Activated naive CD4-positive, alpha-beta T cell treated with anti-CD3 and anti-CD28 coated beads, Interleukin-2, amount 10 ng/mL, durations not matched to agents 7 days and 5 days (primary cell): ENCODE data around the gene ARHGAP23.
A peak's percentile ranks its signal among the peaks of the same experiment; 100 is the strongest.

Experiments used
- CTCF ChIA-PET: fragments of 350-600 bp; sonication (Branson Sonifier 250); formaldehyde crosslinking; loops from one replicate; lab custom pipeline; 2021; ENCODE audit warnings: antibody characterized with exemption; lab: Charles Lee
- DNase-seq: peaks from one replicate; pipeline ENCODE4 v3.0.0-alpha.2; 2020
- H3K27ac Mint-ChIP-seq: one replicate; pipeline ENCODE4 v1.8.0; 2021; ENCODE audit warnings: mild to moderate bottlenecking, moderate library complexity, mixed read lengths
- H3K27me3 Mint-ChIP-seq: one replicate; pipeline ENCODE4 v1.8.0; 2021; ENCODE audit warnings: mild to moderate bottlenecking, mixed read lengths
- H3K36me3 Mint-ChIP-seq: one replicate; pipeline ENCODE4 v1.8.0; 2021; ENCODE audit warnings: mixed read lengths
- H3K4me1 Mint-ChIP-seq: one replicate; pipeline ENCODE4 v1.8.0; 2021; ENCODE audit warnings: mixed read lengths
- H3K4me3 Mint-ChIP-seq: one replicate; pipeline ENCODE4 v1.8.0; 2021; ENCODE audit warnings: mild to moderate bottlenecking, moderate library complexity, mixed read lengths
- H3K9me3 Mint-ChIP-seq: one replicate; pipeline ENCODE4 v1.8.0; 2021; ENCODE audit warnings: mixed read lengths

Gene ARHGAP23

DNA sequence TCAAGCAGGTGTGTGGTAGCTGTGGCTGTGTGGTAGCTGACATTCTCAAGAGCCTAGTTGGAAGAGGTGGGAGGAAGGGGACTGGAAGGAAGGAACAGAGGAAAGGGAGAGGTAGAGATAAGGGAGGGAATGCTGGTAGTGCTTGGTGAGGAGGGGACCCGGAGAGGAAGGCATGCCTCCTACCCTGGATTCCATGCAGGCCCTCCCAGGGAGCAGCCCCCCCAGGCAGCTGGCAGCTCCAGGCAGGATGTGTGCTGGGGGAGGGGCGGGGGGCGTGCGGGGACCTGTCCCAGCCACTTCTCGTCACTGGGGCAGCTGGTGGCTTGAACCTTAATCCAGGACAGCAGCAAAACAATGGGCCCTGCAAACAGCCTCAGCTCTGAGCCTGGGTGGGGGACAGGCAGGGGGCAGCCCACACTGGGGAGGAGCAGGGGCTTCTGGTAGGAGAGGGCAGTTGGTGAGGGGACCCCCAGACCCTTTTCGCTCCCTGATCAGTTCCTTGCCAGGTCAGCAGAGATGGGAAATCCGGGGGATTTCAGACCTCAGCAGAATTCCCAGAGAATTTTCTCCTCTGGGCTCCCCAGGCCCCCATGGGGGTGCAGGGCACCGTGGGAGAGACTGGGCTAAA is 27.1 kb downstream of the ARHGAP23 start:
- H3K36me3 Mint-ChIP-seq: no peaks in the 10 kb centered on the region
- peaks cover 86% of the 10 kb centered on the region for H3K27me3 Mint-ChIP-seq
- CTCF ChIA-PET: interaction anchor here (0.6 to 1.0 kb wide), 2 partner anchors 12 to 40 kb away, joined by 3 read pairs; no protein-coding TSS in a partner anchor
- DNase-seq: no peak
- H3K27ac Mint-ChIP-seq: no peak overlapping the region
- H3K4me3 Mint-ChIP-seq: no peak overlapping the region
- no peaks in the 10 kb centered on the region for H3K9me3 Mint-ChIP-seq
- H3K4me1 Mint-ChIP-seq: peaks cover 13% of the 10 kb centered on the region

DNA sequence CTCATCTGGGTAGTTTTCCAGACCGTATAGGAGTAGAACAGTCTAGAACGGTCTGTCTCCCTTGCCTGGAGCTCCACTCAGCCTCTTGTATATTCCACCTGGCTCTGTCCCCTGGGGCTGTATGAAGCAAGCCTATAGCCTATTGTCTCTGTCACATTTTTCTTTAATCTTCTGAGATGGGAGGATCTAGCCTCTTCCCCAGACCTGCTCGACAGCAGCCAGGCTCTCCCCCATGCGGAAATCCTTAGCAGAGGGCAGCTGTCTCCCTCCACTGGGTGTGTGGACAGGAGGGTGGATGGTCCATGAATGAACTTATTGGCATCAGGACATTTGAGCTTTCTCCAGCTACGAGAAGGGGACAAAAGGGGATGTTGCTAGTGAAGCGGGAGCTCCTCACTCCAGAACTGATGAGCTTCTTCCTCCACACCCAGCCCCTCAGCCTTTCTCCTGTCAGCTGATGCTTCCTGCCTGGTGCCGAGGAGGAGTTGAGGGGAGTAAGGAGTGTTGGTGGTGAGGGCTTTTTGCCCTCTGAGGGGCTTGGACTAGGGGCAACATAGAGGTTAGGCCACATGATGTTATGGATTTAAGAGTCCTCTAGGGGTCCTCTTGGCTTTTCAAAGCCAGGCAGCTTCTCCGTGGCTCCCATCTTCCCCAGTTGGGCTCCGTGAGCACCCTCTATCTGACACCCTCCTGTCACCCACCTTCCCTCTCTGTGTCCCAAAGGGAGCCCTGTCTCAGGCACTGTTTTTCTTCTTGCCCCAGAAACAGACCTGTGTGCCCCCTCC is 28.0 kb downstream of the ARHGAP23 start:
- Mint-ChIP-seq H3K4me3 (no peak overlapping the region), H3K9me3 (no peaks in the 10 kb centered on the region), H3K27me3 (peaks cover 84% of the 10 kb centered on the region), H3K27ac (no peak overlapping the region), H3K36me3 (no peaks in the 10 kb centered on the region), H3K4me1 (peaks cover 13% of the 10 kb centered on the region)
- CTCF ChIA-PET: interaction anchor here (0.6 kb wide), 1 partner anchor 13 kb away, joined by 3 read pairs; no protein-coding TSS in a partner anchor
- no peak for DNase-seq

DNA sequence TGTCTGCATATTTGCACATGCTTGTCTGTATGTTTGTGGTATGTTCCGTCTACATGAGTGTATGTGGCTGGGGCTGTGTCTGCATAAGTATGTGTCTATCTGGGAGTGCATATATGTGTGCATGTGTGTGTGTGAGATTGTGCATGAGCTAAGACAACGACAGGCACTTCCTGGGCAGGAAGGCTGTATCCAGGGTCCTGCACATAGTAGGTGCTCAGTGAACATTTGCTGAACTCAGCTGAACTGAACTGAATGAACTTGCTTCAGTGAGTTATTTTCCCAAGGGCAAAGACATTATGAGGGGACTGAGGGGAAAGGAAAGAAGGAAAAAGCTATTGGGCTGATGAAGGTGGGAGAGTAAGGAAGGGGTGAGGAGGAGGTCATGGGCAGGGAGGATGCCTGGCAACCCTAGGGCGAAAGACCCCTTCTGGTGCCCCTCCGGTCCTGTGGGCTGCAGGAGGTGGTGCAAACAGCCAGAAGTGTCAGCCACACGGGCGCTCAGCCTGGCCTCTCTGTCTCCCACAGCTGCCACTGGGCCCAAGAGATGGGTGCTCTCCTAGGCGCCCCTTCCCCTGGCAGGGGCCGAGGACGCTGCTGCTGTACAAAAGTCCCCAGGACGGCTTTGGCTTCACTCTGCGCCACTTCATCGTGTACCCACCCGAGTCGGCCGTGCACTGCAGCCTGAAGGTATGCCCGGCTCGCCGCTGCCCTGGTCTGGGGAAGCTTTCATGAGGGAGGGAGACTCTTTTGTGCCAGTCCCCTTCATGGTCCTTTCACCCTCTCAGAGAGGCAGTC is 29.5 kb downstream of the ARHGAP23 start:
- CTCF ChIA-PET: no interaction called here
- no peak overlapping the region for H3K4me3 Mint-ChIP-seq
- no peaks in the 10 kb centered on the region for H3K9me3 Mint-ChIP-seq
- peaks cover 11% of the 10 kb centered on the region for H3K4me1 Mint-ChIP-seq
- H3K27ac Mint-ChIP-seq: no peak overlapping the region
- H3K36me3 Mint-ChIP-seq: no peaks in the 10 kb centered on the region
- DNase-seq: no peak
- peaks cover 70% of the 10 kb centered on the region for H3K27me3 Mint-ChIP-seq

DNA sequence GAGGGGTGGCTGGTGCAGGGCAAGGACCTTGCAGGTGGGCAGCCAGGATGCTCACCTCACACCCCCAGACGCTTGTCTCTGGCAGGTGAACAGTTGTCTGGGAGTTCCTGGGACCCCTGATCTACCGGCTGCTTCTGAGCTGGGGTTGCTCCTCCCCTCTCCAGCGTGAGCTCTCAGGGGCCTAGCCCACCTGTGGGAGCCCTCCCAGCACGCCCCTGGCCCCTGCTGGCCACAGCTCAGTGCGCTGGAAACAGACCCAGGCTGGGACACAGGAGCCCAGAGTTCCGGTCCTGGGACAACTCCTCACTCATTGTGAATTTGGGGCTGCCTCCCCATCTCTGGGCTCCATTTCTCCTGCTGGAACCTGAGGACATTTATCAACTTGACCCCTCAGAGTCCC is 30.3 kb downstream of the ARHGAP23 start:
- no peaks in the 10 kb centered on the region for H3K36me3 Mint-ChIP-seq
- no peaks in the 10 kb centered on the region for H3K9me3 Mint-ChIP-seq
- no peak overlapping the region for H3K4me3 Mint-ChIP-seq
- peaks cover 63% of the 10 kb centered on the region for H3K27me3 Mint-ChIP-seq
- CTCF ChIA-PET: no interaction called here
- DNase-seq: no peak
- H3K4me1 Mint-ChIP-seq: peaks cover 4% of the 10 kb centered on the region
- H3K27ac Mint-ChIP-seq: no peak overlapping the region

DNA sequence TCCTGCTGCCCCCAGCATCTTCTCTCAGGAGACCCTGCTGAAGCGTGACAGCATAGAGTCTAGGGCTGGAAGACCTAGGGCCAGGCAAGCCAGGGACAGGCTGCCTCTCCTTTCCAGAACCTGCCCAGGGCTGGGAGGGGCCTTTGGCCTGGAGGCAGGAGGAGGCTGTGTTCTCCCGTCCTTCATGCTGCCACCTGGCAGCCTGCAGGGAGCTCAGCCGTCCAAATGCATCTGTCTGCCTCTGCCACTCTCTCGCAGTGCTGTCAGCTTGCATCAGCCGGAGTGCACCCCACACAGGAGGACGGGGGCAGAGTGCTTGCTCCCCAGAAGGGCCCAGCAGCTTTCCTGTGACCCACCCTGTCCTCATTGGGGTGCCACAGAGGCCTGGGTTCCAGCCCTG is 31.3 kb downstream of the ARHGAP23 start:
- no peak for DNase-seq
- Mint-ChIP-seq H3K36me3 (no peaks in the 10 kb centered on the region), H3K4me3 (no peak overlapping the region)

GRCh38 chr17:38460082-38460715 is 31.9 kb downstream of the ARHGAP23 start:
- Mint-ChIP-seq H3K4me1 (no peaks in the 10 kb centered on the region), H3K9me3 (no peaks in the 10 kb centered on the region), H3K36me3 (no peaks in the 10 kb centered on the region), H3K27ac (no peak overlapping the region), H3K4me3 (no peak overlapping the region), H3K27me3 (peaks cover 50% of the 10 kb centered on the region)
- CTCF ChIA-PET: no interaction called here
- DNase-seq: no peak

More for the DNA sequence above, 31.3 kb downstream of the ARHGAP23 start:
- no peaks in the 10 kb centered on the region for H3K9me3 Mint-ChIP-seq
- peaks cover 56% of the 10 kb centered on the region for H3K27me3 Mint-ChIP-seq
- CTCF ChIA-PET: no interaction called here
- peaks cover 4% of the 10 kb centered on the region for H3K4me1 Mint-ChIP-seq
- no peak overlapping the region for H3K27ac Mint-ChIP-seq

GRCh38 chr17:38460716-38461630 is 32.7 kb downstream of the ARHGAP23 start:
- Mint-ChIP-seq H3K4me3 (no peak overlapping the region), H3K4me1 (no peaks in the 10 kb centered on the region), H3K27me3 (peaks cover 42% of the 10 kb centered on the region), H3K27ac (no peak overlapping the region), H3K36me3 (no peaks in the 10 kb centered on the region), H3K9me3 (no peaks in the 10 kb centered on the region)
- DNase-seq: no peak
- CTCF ChIA-PET: no interaction called here

DNA sequence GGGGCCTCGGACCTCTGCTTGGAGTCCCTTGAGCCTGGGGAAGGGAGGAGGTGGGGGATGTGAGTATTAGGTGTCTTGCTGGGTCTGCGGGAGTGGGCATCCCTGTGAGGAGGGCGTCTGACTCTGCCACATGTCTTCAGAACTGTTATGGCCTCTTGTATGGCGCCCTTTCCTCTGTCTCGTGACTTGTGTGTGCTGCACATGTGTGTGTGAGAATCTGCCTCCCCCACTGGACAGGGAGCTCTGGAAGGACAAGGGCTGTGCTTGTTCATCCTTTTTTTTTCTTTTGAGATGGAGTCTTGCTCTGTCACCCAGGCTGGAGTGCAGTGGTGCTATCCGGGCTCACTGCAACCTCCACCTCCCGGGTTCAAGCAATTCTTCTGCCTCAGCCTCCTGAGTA is 33.4 kb downstream of the ARHGAP23 start:
- Mint-ChIP-seq H3K4me1 (no peaks in the 10 kb centered on the region), H3K27me3 (peaks cover 35% of the 10 kb centered on the region), H3K27ac (peak overlapping the region; percentile 28), H3K9me3 (no peaks in the 10 kb centered on the region), H3K4me3 (no peak overlapping the region), H3K36me3 (no peaks in the 10 kb centered on the region)
- CTCF ChIA-PET: no interaction called here
- DNase-seq: no peak

DNA sequence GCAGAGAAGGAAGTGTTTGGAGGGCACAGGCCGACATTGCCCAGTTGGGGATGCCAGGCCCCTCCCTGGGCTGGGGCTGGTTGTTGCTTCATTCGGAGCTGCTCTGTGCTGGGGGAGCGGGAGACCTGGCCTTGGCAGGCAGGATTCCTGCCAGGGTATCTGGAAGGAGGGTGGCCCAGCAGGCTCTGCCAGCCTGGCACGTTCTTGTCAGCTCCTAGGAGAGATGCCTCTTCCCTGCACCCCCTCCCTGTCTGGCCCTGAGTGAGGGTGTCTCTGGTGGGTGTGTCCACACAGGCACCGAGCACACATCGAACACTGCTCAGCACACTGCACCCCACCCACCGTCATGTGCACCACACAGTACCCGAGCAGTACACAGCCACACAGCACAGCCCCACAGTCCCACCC is 35.2 kb downstream of the ARHGAP23 start:
- CTCF ChIA-PET: no interaction called here
- DNase-seq: no peak
- H3K27me3 Mint-ChIP-seq: peaks cover 25% of the 10 kb centered on the region
- no peaks in the 10 kb centered on the region for H3K36me3 Mint-ChIP-seq
- H3K4me3 Mint-ChIP-seq: no peak overlapping the region
- no peaks in the 10 kb centered on the region for H3K9me3 Mint-ChIP-seq
- H3K4me1 Mint-ChIP-seq: no peaks in the 10 kb centered on the region
- no peak overlapping the region for H3K27ac Mint-ChIP-seq

GRCh38 chr17:38464251-38464722 is 36.0 kb downstream of the ARHGAP23 start:
- peaks cover 21% of the 10 kb centered on the region for H3K27me3 Mint-ChIP-seq

DNA sequence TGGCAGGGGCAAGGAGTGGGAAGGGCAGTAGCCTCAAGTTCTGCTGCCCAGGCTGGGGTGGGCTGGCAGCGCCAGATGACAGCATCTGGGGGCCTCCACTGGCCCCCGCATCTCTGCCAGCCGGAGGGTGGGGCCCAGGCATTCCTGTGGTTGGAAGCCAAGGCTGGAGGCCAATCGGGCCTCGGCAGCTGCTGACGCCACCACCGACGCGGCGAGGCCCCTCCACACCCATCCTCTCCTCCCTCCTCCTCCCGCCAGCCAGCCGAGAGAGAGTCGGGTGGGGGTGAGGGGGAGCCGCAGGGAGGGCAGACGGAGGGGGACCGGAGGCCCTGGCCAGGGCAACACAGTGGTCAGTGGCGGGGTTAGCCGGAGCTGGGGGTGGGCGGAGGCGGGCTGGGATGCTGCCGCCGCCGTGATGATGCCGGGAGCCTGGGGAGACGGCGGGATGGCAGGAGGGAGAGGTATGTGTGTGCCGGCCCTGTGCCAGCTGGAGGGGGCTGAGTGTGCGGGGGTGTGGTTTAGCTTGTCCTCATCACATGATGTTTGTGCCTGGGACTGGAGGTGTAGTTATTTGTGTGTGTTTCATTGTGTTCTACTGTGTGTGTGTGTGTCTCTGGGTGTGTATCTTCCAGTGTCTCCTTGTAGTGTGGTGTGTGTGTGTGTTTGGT is 36.6 kb downstream of the ARHGAP23 start:
- Mint-ChIP-seq H3K9me3 (no peaks in the 10 kb centered on the region), H3K4me3 (no peak overlapping the region), H3K36me3 (no peaks in the 10 kb centered on the region), H3K27me3 (peaks cover 16% of the 10 kb centered on the region), H3K27ac (no peak overlapping the region), H3K4me1 (no peaks in the 10 kb centered on the region)
- CTCF ChIA-PET: no interaction called here
- no peak for DNase-seq

More at GRCh38 chr17:38464251-38464722, 36.0 kb downstream of the ARHGAP23 start:
- Mint-ChIP-seq H3K27ac (no peak overlapping the region), H3K36me3 (no peaks in the 10 kb centered on the region), H3K4me3 (no peak overlapping the region), H3K9me3 (no peaks in the 10 kb centered on the region), H3K4me1 (no peaks in the 10 kb centered on the region)
- no peak for DNase-seq
- CTCF ChIA-PET: no interaction called here

DNA sequence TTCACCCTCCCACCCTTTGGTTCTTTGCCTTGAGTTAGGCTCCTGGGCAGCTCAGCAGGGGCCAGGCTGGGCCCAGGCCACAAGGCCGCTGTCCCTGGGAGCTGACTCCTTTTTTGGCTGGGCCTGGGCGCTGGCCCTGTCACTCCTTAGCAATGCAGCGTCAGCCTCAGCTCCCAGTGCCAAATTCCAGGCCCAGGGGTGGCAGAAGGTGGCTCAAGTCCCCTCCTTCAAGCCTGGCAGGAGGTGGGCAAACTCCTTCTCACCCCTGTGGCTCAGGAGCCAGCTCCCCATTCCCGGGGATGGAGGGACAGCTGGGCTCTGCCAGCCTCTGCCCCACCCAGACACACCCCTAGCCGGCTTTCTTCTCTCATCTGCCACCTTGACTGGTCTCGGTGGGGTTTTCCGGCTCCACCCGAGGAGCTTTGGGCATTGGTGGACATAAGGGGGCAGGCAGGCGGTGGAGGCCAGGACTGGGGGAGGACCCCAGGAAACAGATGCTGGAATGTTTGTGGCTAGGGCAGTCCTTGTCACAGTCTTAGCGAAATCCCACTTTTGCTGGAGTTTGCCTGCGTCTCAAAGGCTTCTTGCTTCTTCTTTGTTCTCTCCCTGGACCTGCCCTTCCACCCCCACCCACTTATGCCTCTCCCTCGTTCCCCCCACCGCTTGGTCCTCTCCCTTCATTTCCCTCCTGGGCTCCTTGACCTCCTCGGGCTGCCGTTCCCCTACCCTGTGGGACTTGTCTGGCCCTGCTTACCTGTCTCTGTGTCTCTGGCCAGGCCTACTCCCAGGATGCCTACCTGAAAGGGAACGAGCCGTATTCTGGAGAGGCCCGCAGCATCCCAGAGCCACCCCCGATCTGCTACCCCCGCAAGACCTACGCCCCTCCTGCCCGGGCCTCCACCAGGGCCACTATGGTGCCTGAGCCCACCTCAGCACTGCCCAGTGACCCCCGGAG is 37.4 kb downstream of the ARHGAP23 start:
- Mint-ChIP-seq H3K4me1 (no peaks in the 10 kb centered on the region), H3K27me3 (peaks cover 11% of the 10 kb centered on the region), H3K36me3 (no peaks in the 10 kb centered on the region), H3K9me3 (no peaks in the 10 kb centered on the region), H3K4me3 (no peak overlapping the region), H3K27ac (no peak overlapping the region)
- CTCF ChIA-PET: no interaction called here
- no peak for DNase-seq
